WERI-Rb-1 (cell line): ENCODE data around the gene KRT12.

ENCODE experiments used
- DNase-seq: peaks from one replicate; pipeline ENCODE4 v3.0.0-alpha.2; 2020
- H3K27ac ChIP-seq: fragments of 250-450 bp; sonication (Bioruptor Pico); 2 replicates; pipeline ENCODE4 v1.5.1; 2020; ENCODE audit warnings: mild to moderate bottlenecking, moderate library complexity
- H3K27me3 ChIP-seq: fragments of 250-450 bp; sonication (Bioruptor Pico); 2 replicates; pipeline ENCODE4 v1.5.1; 2021; ENCODE audit warnings: mild to moderate bottlenecking, low read depth, moderate library complexity; ENCODE audit not compliant: insufficient read depth, severe bottlenecking
- H3K36me3 ChIP-seq: fragments of 250-450 bp; sonication (Bioruptor Pico); 2 replicates; pipeline ENCODE4 v1.5.1; 2020; ENCODE audit warnings: mild to moderate bottlenecking, moderate library complexity
- H3K4me3 ChIP-seq: 2 replicates; pipeline ENCODE4 v1.5.1; 2011; ENCODE audit warnings: low read depth, mild to moderate bottlenecking, control low read depth, low read length
- H3K9me3 ChIP-seq: fragments of 250-450 bp; sonication (Bioruptor Pico); 2 replicates; pipeline ENCODE4 v1.5.1; 2021; ENCODE audit warnings: mild to moderate bottlenecking, moderate library complexity; ENCODE audit not compliant: severe bottlenecking
- TF ChIP-seq, protein P1 (sequence below): IDR thresholded peaks from 2 replicates; pipeline ENCODE4 v1.5.1; 2011; ENCODE audit warnings: low read depth, mild to moderate bottlenecking, control low read depth, inconsistent platforms, low read length

KRT12 gene

GRCh38 chr17:40857535-40857934, 9.5 kb downstream of the KRT12 start:
- no peak overlapping the region for H3K27ac ChIP-seq
- H3K4me3 ChIP-seq, result no peak overlapping the region
- TF ChIP-seq, protein P1, sequence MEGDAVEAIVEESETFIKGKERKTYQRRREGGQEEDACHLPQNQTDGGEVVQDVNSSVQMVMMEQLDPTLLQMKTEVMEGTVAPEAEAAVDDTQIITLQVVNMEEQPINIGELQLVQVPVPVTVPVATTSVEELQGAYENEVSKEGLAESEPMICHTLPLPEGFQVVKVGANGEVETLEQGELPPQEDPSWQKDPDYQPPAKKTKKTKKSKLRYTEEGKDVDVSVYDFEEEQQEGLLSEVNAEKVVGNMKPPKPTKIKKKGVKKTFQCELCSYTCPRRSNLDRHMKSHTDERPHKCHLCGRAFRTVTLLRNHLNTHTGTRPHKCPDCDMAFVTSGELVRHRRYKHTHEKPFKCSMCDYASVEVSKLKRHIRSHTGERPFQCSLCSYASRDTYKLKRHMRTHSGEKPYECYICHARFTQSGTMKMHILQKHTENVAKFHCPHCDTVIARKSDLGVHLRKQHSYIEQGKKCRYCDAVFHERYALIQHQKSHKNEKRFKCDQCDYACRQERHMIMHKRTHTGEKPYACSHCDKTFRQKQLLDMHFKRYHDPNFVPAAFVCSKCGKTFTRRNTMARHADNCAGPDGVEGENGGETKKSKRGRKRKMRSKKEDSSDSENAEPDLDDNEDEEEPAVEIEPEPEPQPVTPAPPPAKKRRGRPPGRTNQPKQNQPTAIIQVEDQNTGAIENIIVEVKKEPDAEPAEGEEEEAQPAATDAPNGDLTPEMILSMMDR, result no peak

GRCh38 chr17:40854175-40854814, 12.7 kb downstream of the KRT12 start:
- Histone ChIP-seq H3K9me3 (no peaks in the 10 kb centered on the region), H3K4me3 (no peak overlapping the region), H3K27ac (no peak overlapping the region), H3K36me3 (no peaks in the 10 kb centered on the region), H3K27me3 (peaks cover 76% of the 10 kb centered on the region)
- no peak for DNase-seq
- TF ChIP-seq, protein P1, result no peak

More at GRCh38 chr17:40857535-40857934, 9.5 kb downstream of the KRT12 start:
- peaks cover 77% of the 10 kb centered on the region for H3K27me3 ChIP-seq
- no peak for DNase-seq
- H3K36me3 ChIP-seq, result no peaks in the 10 kb centered on the region
- no peaks in the 10 kb centered on the region for H3K9me3 ChIP-seq

DNA sequence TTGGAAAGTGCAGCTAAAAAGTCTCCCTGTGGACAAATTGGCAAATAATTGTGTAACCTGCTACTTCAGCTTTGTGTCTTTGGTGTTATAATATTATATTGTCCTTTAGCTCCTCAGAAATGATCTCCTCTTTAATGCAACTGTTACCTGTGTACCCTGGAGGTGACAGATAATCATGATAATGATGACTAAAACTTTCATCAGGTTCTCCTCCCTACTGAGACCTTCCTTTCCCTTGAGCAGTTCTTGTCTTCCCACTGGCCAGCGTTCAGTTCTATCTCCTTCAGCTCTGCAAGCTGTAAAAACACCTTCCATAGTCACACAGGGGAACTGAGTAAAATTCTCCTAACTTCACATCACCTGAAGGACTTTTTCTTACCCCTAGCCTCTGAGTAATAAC, 14.7 kb downstream of the KRT12 start:
- no peak for DNase-seq
- no peak overlapping the region for H3K27ac ChIP-seq
- H3K9me3 ChIP-seq, result no peaks in the 10 kb centered on the region
- no peak overlapping the region for H3K4me3 ChIP-seq
- H3K36me3 ChIP-seq, result no peaks in the 10 kb centered on the region
- peaks cover 86% of the 10 kb centered on the region for H3K27me3 ChIP-seq
- TF ChIP-seq, protein P1, result no peak

- TF ChIP-seq, protein P1, result no peak
- Histone ChIP-seq H3K4me3 (no peak overlapping the region), H3K27ac (no peak overlapping the region), H3K9me3 (no peaks in the 10 kb centered on the region), H3K36me3 (no peaks in the 10 kb centered on the region), H3K27me3 (peaks cover 91% of the 10 kb centered on the region)
- no peak for DNase-seq
These were observed 16.6 kb downstream of the KRT12 start for GRCh38 chr17:40850293-40850972.

- no peak for DNase-seq
- H3K27ac ChIP-seq, result no peak overlapping the region
- H3K36me3 ChIP-seq, result no peaks in the 10 kb centered on the region
- H3K27me3 ChIP-seq, result peaks cover 89% of the 10 kb centered on the region
- H3K4me3 ChIP-seq, result no peak overlapping the region
- TF ChIP-seq, protein P1, result no peak
- H3K9me3 ChIP-seq, result no peaks in the 10 kb centered on the region
These were observed 17.3 kb downstream of the KRT12 start for GRCh38 chr17:40849723-40850122.
